HCT116 (cell line): Measurements from ENCODE around the gene ATPAF1.

Experiments used
- ATF3 ChIP-seq: IDR thresholded peaks from 2 replicates; pipeline ENCODE4 v1.6.1; 2012
- TF ChIP-seq, protein P1 (sequence below), 3 experiments: fragments of 200-600 bp in 1 of 3; sonication (generic) in 1 of 3; IDR thresholded peaks in 2 of 3; conservative IDR thresholded peaks in 1 of 3; 2 replicates each; pipeline ENCODE4 v1.5.1; 2012 to 2017; ENCODE audit warnings: low read depth in 2 of 3, low read length in 2 of 3, antibody characterized with exemption in 1 of 3, borderline replicate concordance in 1 of 3, control low read depth in 1 of 3, mild to moderate bottlenecking in 1 of 3, mixed read lengths in 1 of 3, mixed run types in 1 of 3, moderate library complexity in 1 of 3; ENCODE audit not compliant: insufficient read depth in 1 of 3

DNA sequence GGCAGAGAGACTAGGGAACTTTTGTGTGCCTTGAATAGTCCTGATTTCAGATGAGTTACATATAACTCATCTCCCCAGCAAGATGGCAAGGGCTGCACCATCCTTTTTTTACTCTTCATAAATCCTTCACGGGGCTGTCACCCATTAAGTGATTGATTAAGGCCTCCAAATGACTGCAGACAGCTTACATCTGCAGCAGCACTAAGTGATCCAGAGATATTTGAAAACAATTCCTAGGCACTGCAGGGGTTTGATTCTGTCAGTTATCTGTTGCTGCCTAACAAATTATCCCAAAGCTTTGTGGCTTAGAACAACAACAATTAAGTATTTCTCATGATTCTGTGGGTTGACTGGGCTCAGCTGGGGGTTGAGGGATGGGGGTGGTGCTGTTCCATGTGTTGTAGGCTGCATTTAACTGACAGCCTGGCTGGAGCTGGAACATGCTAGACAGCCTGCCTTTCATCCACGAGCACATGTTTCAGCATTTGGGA lies 22.8 kb upstream of the ATPAF1 start:
- TF ChIP-seq, protein P1, sequence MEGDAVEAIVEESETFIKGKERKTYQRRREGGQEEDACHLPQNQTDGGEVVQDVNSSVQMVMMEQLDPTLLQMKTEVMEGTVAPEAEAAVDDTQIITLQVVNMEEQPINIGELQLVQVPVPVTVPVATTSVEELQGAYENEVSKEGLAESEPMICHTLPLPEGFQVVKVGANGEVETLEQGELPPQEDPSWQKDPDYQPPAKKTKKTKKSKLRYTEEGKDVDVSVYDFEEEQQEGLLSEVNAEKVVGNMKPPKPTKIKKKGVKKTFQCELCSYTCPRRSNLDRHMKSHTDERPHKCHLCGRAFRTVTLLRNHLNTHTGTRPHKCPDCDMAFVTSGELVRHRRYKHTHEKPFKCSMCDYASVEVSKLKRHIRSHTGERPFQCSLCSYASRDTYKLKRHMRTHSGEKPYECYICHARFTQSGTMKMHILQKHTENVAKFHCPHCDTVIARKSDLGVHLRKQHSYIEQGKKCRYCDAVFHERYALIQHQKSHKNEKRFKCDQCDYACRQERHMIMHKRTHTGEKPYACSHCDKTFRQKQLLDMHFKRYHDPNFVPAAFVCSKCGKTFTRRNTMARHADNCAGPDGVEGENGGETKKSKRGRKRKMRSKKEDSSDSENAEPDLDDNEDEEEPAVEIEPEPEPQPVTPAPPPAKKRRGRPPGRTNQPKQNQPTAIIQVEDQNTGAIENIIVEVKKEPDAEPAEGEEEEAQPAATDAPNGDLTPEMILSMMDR (IDR thresholded peaks at IDR 0.05 in 2 of 3, conservative IDR thresholded peaks at IDR 0.05 in 1 of 3; ENCODE audit: borderline replicate concordance in 1 of 3, insufficient read depth in 1 of 3, low read depth in 2 of 3, low read length in 2 of 3) = no peak
- no peak for TF ChIP-seq ATF3
